GM23338 (cell line): ENCODE data around the gene FAF2. TPM values are rescaled to one million over a fixed set of nuclear protein-coding genes. Genes with fewer than 3 reads are reported as not detected.

Source experiments
- ATAC-seq: fragments of 200-7000 bp; cut with Tn5 transposase; 3 replicates; pipeline ENCODE4 v1.9.1; 2020
- DNase-seq: peaks from one replicate; pipeline ENCODE4 v3.0.0-alpha.2; 2015; ENCODE audit warnings: low spot score
- H2AFZ ChIP-seq: fragments of 200-600 bp; sonication (generic); 2 replicates; pipeline ENCODE4 v1.8.0; 2016; ENCODE audit warnings: antibody characterized with exemption, mild to moderate bottlenecking, moderate library complexity
- H3F3A ChIP-seq: fragments of 200-600 bp; sonication (generic); replicated peaks from 2 replicates; pipeline ENCODE4 v1.8.0; 2017; ENCODE audit warnings: antibody characterized with exemption, mixed run types, low read depth
- H3K27ac ChIP-seq: fragments of 200-600 bp; sonication (generic); 2 replicates; pipeline ENCODE4 v1.6.1; 2016; ENCODE audit warnings: low read depth
- H3K27me3 ChIP-seq: fragments of 200-600 bp; sonication (generic); 2 replicates; pipeline ENCODE4 v1.8.0; 2016; ENCODE audit warnings: mild to moderate bottlenecking, mixed run types, moderate library complexity; ENCODE audit not compliant: insufficient read depth
- H3K36me3 ChIP-seq: fragments of 200-600 bp; sonication (generic); 2 replicates; pipeline ENCODE4 v1.8.0; 2016; ENCODE audit warnings: mild to moderate bottlenecking; ENCODE audit not compliant: insufficient read depth
- H3K4me1 ChIP-seq: fragments of 200-600 bp; sonication (generic); 2 replicates; pipeline ENCODE4 v1.8.0; 2016; ENCODE audit warnings: mild to moderate bottlenecking, moderate library complexity; ENCODE audit not compliant: insufficient read depth
- H3K4me2 ChIP-seq: fragments of 200-600 bp; sonication (generic); 2 replicates; pipeline ENCODE4 v1.7.1; 2017; ENCODE audit warnings: mixed run types
- H3K4me3 ChIP-seq: fragments of 200-600 bp; sonication (generic); 2 replicates; pipeline ENCODE4 v1.6.1; 2016; ENCODE audit warnings: mixed run types
- H3K79me2 ChIP-seq: fragments of 200-600 bp; sonication (generic); replicated peaks from 2 replicates; pipeline ENCODE4 v1.8.0; 2017; ENCODE audit warnings: mild to moderate bottlenecking; ENCODE audit not compliant: insufficient read depth
- H3K9me2 ChIP-seq: fragments of 200-600 bp; sonication (generic); 2 replicates; pipeline ENCODE4 v1.8.0; 2017; ENCODE audit not compliant: insufficient read depth
- H4K20me1 ChIP-seq: fragments of 200-600 bp; sonication (generic); replicated peaks from 2 replicates; pipeline ENCODE4 v1.8.0; 2017; ENCODE audit warnings: mild to moderate bottlenecking; ENCODE audit not compliant: insufficient read depth
- H3K27ac Mint-ChIP-seq: 2 replicates; pipeline ENCODE4 v1.8.0; 2020; ENCODE audit warnings: inconsistent platforms, mild to moderate bottlenecking, moderate library complexity, mixed read lengths
- H3K27me3 Mint-ChIP-seq: 3 replicates; pipeline ENCODE4 v1.8.0; 2022; ENCODE audit warnings: low read depth, mild to moderate bottlenecking, moderate library complexity, mixed read lengths, inconsistent platforms; ENCODE audit not compliant: insufficient read depth, poor library complexity
- H3K36me3 Mint-ChIP-seq: 3 replicates; pipeline ENCODE4 v1.8.0; 2021; ENCODE audit warnings: low read depth, mild to moderate bottlenecking, inconsistent platforms, moderate library complexity, mixed read lengths
- H3K4me1 Mint-ChIP-seq: 3 replicates; pipeline ENCODE4 v1.8.0; 2020; ENCODE audit warnings: mild to moderate bottlenecking, inconsistent platforms, mixed read lengths
- H3K4me3 Mint-ChIP-seq: 3 replicates; pipeline ENCODE4 v1.8.0; 2021; ENCODE audit warnings: moderate library complexity, mild to moderate bottlenecking, inconsistent platforms, mixed read lengths
- H3K9me3 Mint-ChIP-seq: 3 replicates; pipeline ENCODE4 v1.8.0; 2020; ENCODE audit warnings: moderate library complexity, mild to moderate bottlenecking, inconsistent platforms, mixed read lengths
- CREB1 ChIP-seq: fragments of 250-450 bp; sonication (Bioruptor Pico); IDR thresholded peaks from 2 replicates; pipeline ENCODE4 v1.5.0; 2020; ENCODE audit warnings: low read depth, mild to moderate bottlenecking, moderate library complexity
- EZH2 ChIP-seq: fragments of 200-600 bp; sonication (generic); IDR thresholded peaks from one replicate; pipeline ENCODE4 v1.8.0; 2017; ENCODE audit warnings: antibody characterized with exemption, mild to moderate bottlenecking, low read depth; ENCODE audit not compliant: unreplicated experiment
- EZH2phosphoT487 ChIP-seq: fragments of 200-600 bp; sonication (generic); IDR thresholded peaks from one replicate; pipeline ENCODE4 v1.8.1; 2018; ENCODE audit warnings: antibody characterized with exemption; ENCODE audit not compliant: unreplicated experiment
- STAT1 ChIP-seq: IDR thresholded peaks from one replicate; pipeline ENCODE4 v1.6.1; 2016; ENCODE audit warnings: antibody characterized with exemption; ENCODE audit not compliant: unreplicated experiment
- ZNF114 ChIP-seq: fragments of 250-450 bp; sonication (Bioruptor Pico); IDR thresholded peaks from 2 replicates; pipeline ENCODE4 v1.5.0; 2020; ENCODE audit warnings: mild to moderate bottlenecking, moderate library complexity
- polyA plus RNA-seq: library from polyadenylated mRNA; unstranded; fragments of >200 nt; fragmentation: Nextera tagmentation; extraction: Ambion mirVana; gene quantifications from 2 replicates; pipeline ENCODE4 v1.2.1, GENCODE V29; 2016
- total RNA-seq: library from RNA; depleted of rRNA; stranded (reverse); fragments of >200 nt; shearing (Covaris generic); gene quantifications from 2 replicates; pipeline ENCODE4 v1.2.3, GENCODE V29; 2014
- TF ChIP-seq, protein P1 (sequence below): IDR thresholded peaks from 2 replicates; pipeline ENCODE4 v1.6.1; 2016; ENCODE audit warnings: antibody characterized with exemption
- TF ChIP-seq, protein P2 (sequence below), 2 experiments: fragments of 200-600 bp in 1 of 2; sonication (generic) in 1 of 2; conservative IDR thresholded peaks; 2 replicates each; pipeline versions ENCODE4 v1.5.1 to v1.6.1; 2016 to 2017; ENCODE audit warnings: antibody characterized with exemption in 2 of 2, low read depth in 2 of 2, mild to moderate bottlenecking in 2 of 2, moderate library complexity in 1 of 2

Gene FAF2
- total and polyA plus RNA-seq, 2 experiments from 2014 or later: 32.8 to 37.6 TPM

DNA sequence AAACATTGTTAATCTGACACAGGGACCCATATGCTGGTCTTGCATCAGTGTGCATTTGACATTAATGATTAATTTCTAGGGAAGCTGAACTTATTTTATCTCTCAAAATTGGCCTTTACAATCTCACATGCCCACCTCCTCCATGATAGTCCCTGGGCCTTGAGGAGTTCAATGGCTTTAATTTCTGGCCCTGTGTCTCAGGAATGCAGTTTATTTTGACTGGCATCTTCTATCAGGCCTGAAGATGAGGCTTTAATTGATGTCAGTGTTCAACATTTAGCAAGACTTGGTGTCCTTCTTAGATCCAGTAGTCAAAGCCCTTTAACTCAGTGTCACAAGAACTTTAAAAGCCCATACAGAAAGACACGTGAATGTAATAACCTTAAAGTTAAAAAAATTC is 21.3 kb upstream of the FAF2 start:
- Histone ChIP-seq H3K27me3 (no peaks in the 10 kb centered on the region), H3K4me2 (no peak overlapping the region), H3K79me2 (no peaks in the 10 kb centered on the region), H3F3A (no peaks in the 10 kb centered on the region), H3K9me2 (0 out of 2 replicates have a peak, but pooled peaks cover 3% of the 10 kb centered on the region), H3K27ac (no peak overlapping the region), H3K36me3 (no peaks in the 10 kb centered on the region), H3K4me1 (no peaks in the 10 kb centered on the region), H2AFZ (no peak overlapping the region), H4K20me1 (no peaks in the 10 kb centered on the region), H3K4me3 (no peak overlapping the region)
- Mint-ChIP-seq H3K9me3 (peaks cover 30% of the 10 kb centered on the region), H3K27me3 (no peaks in the 10 kb centered on the region), H3K27ac (no peak overlapping the region), H3K36me3 (peaks cover 10% of the 10 kb centered on the region; the same call in 2 of the 3 replicates), H3K4me1 (no peaks in the 10 kb centered on the region), H3K4me3 (no peak overlapping the region)
- no peak for ATAC-seq
- TF ChIP-seq, protein P1, sequence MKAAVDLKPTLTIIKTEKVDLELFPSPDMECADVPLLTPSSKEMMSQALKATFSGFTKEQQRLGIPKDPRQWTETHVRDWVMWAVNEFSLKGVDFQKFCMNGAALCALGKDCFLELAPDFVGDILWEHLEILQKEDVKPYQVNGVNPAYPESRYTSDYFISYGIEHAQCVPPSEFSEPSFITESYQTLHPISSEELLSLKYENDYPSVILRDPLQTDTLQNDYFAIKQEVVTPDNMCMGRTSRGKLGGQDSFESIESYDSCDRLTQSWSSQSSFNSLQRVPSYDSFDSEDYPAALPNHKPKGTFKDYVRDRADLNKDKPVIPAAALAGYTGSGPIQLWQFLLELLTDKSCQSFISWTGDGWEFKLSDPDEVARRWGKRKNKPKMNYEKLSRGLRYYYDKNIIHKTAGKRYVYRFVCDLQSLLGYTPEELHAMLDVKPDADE: no peak
- DNase-seq: no peak

DNA sequence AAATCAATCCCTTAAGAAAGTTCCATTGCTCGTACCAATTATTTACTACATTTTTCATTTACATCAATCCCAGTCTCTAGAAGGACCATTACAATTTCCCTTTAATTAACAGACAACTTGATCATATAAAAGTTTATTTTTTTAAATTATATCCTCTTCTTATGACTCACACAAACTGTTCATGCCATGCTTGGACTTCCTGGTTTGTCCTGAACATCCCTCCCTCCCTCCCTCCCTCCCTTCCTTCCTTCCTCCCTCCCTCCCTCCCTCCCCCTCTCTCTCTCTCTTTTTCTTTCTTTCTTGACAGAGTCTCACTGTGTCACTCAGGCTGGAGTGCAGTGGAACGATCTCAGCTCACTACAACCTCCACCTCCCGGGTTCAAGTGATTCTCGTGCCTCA is 20.2 kb upstream of the FAF2 start:
- H3K36me3 ChIP-seq: no peaks in the 10 kb centered on the region
- peaks cover 32% of the 10 kb centered on the region for H3K9me3 Mint-ChIP-seq
- ATAC-seq: no peak
- H3K4me3 Mint-ChIP-seq: no peak overlapping the region
- 0 out of 2 replicates have a peak, but pooled peaks cover 3% of the 10 kb centered on the region for H3K9me2 ChIP-seq
- TF ChIP-seq, protein P1: no peak
- TF ChIP-seq ZNF114 (CRISPR knock-in tag) (no peak), EZH2 (no peak), STAT1 (no peak), EZH2phosphoT487 (no peak)
- no peaks in the 10 kb centered on the region for H3K27me3 ChIP-seq
- H3K27ac Mint-ChIP-seq: no peak overlapping the region
- H3K27ac ChIP-seq: no peak overlapping the region
- no peak overlapping the region for H3K4me3 ChIP-seq
- no peak overlapping the region for H2AFZ ChIP-seq
- no peaks in the 10 kb centered on the region for H3K4me1 ChIP-seq
- peaks cover 3% of the 10 kb centered on the region for H3K27me3 Mint-ChIP-seq
- no peak overlapping the region for H3K4me2 ChIP-seq
- no peaks in the 10 kb centered on the region for H3K79me2 ChIP-seq
- DNase-seq: no peak
- no peaks in the 10 kb centered on the region for H3F3A ChIP-seq
- no peaks in the 10 kb centered on the region for H4K20me1 ChIP-seq
- H3K36me3 Mint-ChIP-seq: peaks cover 12% of the 10 kb centered on the region
- no peaks in the 10 kb centered on the region for H3K4me1 Mint-ChIP-seq

DNA sequence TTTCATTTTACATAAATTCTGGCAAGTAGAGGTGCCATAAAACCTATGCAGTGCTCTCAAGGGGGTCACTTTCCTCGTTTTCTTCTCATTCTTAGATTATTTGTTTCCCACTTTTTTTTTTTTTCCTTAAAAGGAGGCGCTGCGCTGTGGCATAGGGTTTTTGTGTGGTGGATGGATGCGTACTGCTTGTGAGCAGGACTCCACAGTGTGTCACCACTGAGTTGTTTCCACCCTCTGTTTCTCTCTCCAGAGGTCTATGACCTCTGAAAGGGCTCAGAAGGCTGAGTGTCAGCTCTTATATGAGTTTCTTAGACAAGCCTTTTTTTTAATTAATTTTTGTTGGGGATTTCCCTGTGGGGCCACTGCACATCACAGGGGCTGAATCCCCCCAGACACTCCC is 18.2 kb upstream of the FAF2 start:
- H3K27ac Mint-ChIP-seq: no peak overlapping the region
- H3K36me3 Mint-ChIP-seq: peaks cover 12% of the 10 kb centered on the region
- Histone ChIP-seq H3K4me2 (no peak overlapping the region), H3F3A (no peaks in the 10 kb centered on the region), H3K27me3 (no peaks in the 10 kb centered on the region), H4K20me1 (no peaks in the 10 kb centered on the region), H3K36me3 (no peaks in the 10 kb centered on the region), H3K4me1 (no peaks in the 10 kb centered on the region), H3K9me2 (no peaks in the 10 kb centered on the region), H3K79me2 (no peaks in the 10 kb centered on the region), H3K27ac (no peak overlapping the region), H2AFZ (no peak overlapping the region), H3K4me3 (no peak overlapping the region)
- H3K27me3 Mint-ChIP-seq: peaks cover 3% of the 10 kb centered on the region
- H3K4me1 Mint-ChIP-seq: no peaks in the 10 kb centered on the region
- peaks cover 33% of the 10 kb centered on the region for H3K9me3 Mint-ChIP-seq
- no peak for DNase-seq
- H3K4me3 Mint-ChIP-seq: no peak overlapping the region
- TF ChIP-seq EZH2 (no peak), EZH2phosphoT487 (no peak), CREB1 (CRISPR knock-in tag) (no peak)
- TF ChIP-seq, protein P2, sequence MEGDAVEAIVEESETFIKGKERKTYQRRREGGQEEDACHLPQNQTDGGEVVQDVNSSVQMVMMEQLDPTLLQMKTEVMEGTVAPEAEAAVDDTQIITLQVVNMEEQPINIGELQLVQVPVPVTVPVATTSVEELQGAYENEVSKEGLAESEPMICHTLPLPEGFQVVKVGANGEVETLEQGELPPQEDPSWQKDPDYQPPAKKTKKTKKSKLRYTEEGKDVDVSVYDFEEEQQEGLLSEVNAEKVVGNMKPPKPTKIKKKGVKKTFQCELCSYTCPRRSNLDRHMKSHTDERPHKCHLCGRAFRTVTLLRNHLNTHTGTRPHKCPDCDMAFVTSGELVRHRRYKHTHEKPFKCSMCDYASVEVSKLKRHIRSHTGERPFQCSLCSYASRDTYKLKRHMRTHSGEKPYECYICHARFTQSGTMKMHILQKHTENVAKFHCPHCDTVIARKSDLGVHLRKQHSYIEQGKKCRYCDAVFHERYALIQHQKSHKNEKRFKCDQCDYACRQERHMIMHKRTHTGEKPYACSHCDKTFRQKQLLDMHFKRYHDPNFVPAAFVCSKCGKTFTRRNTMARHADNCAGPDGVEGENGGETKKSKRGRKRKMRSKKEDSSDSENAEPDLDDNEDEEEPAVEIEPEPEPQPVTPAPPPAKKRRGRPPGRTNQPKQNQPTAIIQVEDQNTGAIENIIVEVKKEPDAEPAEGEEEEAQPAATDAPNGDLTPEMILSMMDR (conservative IDR thresholded peaks at IDR 0.05; ENCODE audit: low read depth in 2 of 2): no peak
- ATAC-seq: no peak; the same call in 2 of the 3 replicates
